GM23248 (cell line): ENCODE data around the gene MAPK8IP2.

Experiments
- EZH2 ChIP-seq: fragments of 200-600 bp; sonication (generic); IDR thresholded peaks from 2 replicates; pipeline ENCODE4 v1.6.1; 2018; ENCODE audit warnings: antibody characterized with exemption, mild to moderate bottlenecking; ENCODE audit not compliant: insufficient read depth, poor library complexity, severe bottlenecking
- EZH2phosphoT487 ChIP-seq: fragments of 200-600 bp; sonication (generic); IDR thresholded peaks from 2 replicates; pipeline ENCODE4 v1.6.1; 2018; ENCODE audit warnings: antibody characterized with exemption, moderate library complexity, mild to moderate bottlenecking, low read depth; ENCODE audit not compliant: insufficient read depth

GRCh38 chr22:50573491-50574382 is 26.9 kb upstream of the MAPK8IP2 start:
- TF ChIP-seq EZH2phosphoT487 (no peak), EZH2 (no peak)
